ENCODE data around the gene CCDC107. TPM values are rescaled to one million over a fixed set of nuclear protein-coding genes. Genes with fewer than 3 reads are reported as not detected.

The CCDC107 gene
- total RNA-seq, 1 experiment from 2014 or later, result 12.5 TPM

DNA sequence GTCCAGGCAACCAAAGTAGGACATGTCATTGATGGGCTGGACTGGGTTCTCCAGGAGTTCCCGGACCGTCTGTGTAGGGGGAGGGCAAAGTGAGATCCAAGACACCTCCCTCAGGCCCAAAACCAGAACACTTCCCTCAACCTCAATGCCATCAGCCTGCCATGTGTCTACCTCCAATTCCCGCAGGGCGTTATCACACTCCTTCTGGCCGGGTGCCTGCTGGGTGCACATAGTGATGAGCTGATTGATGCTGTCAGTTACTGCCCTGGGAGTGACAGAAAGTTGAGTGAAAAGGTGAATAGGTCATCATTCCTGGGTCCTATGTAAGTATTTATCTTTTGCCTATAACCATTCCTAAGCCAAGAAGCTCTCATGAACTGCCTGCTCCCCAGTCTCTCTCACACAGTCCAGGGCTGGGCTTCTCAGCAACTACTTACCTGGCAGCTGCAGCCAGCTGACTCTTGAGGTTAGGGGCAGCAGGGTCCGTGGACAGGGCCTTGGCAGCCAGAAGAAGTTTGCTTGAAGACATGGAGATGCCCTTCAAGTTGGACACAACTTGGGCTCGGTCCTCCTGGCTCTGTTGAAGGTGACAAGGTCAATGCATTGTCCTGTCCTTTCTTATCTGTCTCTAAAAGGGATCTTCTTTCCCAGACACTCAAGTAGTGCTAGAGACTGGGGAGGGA lies 52.9 kb downstream of the CCDC107 start:
- Mint-ChIP-seq H3K9me3 (ENCODE audit: unreplicated experiment) (no peaks in the 10 kb centered on the region), H3K27me3 (ENCODE audit: insufficient read depth, unreplicated experiment) (no peaks in the 10 kb centered on the region), H3K4me1 (ENCODE audit: insufficient read depth, unreplicated experiment) (peaks cover 6% of the 10 kb centered on the region), H3K27ac (ENCODE audit: low read depth, unreplicated experiment) (no peak overlapping the region), H3K36me3 (ENCODE audit: insufficient read depth, unreplicated experiment) (peaks cover 94% of the 10 kb centered on the region), H3K4me3 (ENCODE audit: unreplicated experiment) (no peak overlapping the region)
- no peak for DNase-seq (ENCODE audit: unreplicated experiment)
- TSS peak; percentile 41 for BruUV-seq (replicated peaks)
- intact Hi-C loops (cut with micrococcal nuclease), result no loop called here
- TF ChIP-seq, protein P1, sequence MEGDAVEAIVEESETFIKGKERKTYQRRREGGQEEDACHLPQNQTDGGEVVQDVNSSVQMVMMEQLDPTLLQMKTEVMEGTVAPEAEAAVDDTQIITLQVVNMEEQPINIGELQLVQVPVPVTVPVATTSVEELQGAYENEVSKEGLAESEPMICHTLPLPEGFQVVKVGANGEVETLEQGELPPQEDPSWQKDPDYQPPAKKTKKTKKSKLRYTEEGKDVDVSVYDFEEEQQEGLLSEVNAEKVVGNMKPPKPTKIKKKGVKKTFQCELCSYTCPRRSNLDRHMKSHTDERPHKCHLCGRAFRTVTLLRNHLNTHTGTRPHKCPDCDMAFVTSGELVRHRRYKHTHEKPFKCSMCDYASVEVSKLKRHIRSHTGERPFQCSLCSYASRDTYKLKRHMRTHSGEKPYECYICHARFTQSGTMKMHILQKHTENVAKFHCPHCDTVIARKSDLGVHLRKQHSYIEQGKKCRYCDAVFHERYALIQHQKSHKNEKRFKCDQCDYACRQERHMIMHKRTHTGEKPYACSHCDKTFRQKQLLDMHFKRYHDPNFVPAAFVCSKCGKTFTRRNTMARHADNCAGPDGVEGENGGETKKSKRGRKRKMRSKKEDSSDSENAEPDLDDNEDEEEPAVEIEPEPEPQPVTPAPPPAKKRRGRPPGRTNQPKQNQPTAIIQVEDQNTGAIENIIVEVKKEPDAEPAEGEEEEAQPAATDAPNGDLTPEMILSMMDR (IDR thresholded peaks at IDR 0.05; ENCODE audit: unreplicated experiment), result no peak
- ChIA-PET POLR2A (interaction anchor here (1.1 kb wide), 1 partner anchor 14 kb away, joined by 3 read pairs; no protein-coding TSS in a partner anchor), CTCF (interaction anchor here (0.6 to 12.5 kb wide), 4 partner anchors 9 to 1500 kb away, joined by 3 to 155 read pairs (median 3); partner anchors contain the start of gene TPM2)

Small RNAs within 50 kb of the gene (microRNA-seq; reads per million reads assigned to microRNA genes)
- gene MIR6852, result 0.40 reads per million

Other genes starting within 250 kb of the CCDC107 start
- 27.8 and 30.5 TPM in 2 replicates for gene RUSC2, start 168.2 kb upstream of the CCDC107 start, total RNA-seq (2022)
- 32.1 and 41.9 TPM in 2 replicates for gene TESK1, start 53.0 kb upstream of the CCDC107 start, total RNA-seq (2022)
- gene CD72, start 39.9 kb upstream of the CCDC107 start, total RNA-seq (2022), result 1.6 and 1.8 TPM in 2 replicates
- gene SIT1, start 7.4 kb upstream of the CCDC107 start, total RNA-seq (2022), result not detected in 2 replicates
- gene RMRP, start 273 bp upstream of the CCDC107 start, total RNA-seq (2022), result 13,245 and 17,503 TPM in 2 replicates
- 2.9 and 5.1 TPM in 2 replicates for gene ARHGEF39, start 6.9 kb downstream of the CCDC107 start, total RNA-seq (2022)
- not detected in 2 replicates for gene CA9, start 15.6 kb downstream of the CCDC107 start, total RNA-seq (2022)
- 161 and 207 TPM in 2 replicates for gene TPM2, start 31.6 kb downstream of the CCDC107 start, total RNA-seq (2022)
- gene TLN1, start 73.9 kb downstream of the CCDC107 start, total RNA-seq (2022), result 224 and 256 TPM in 2 replicates
- 58.7 and 66.2 TPM in 2 replicates for gene CREB3, start 74.4 kb downstream of the CCDC107 start, total RNA-seq (2022)
- gene GBA2, start 90.9 kb downstream of the CCDC107 start, total RNA-seq (2022), result 51.3 and 55.2 TPM in 2 replicates
- gene RGP1, start 91.0 kb downstream of the CCDC107 start, total RNA-seq (2022), result 33.8 and 35.8 TPM in 2 replicates
- gene MSMP, start 96.0 kb downstream of the CCDC107 start, total RNA-seq (2022), result not detected in 2 replicates
- gene NPR2, start 133.3 kb downstream of the CCDC107 start, total RNA-seq (2022), result 5.7 and 10.0 TPM in 2 replicates
- 0.37 and 1.1 TPM in 2 replicates for gene SPAG8, start 154.0 kb downstream of the CCDC107 start, total RNA-seq (2022)
- 45.4 and 48.2 TPM in 2 replicates for gene HINT2, start 156.8 kb downstream of the CCDC107 start, total RNA-seq (2022)
- gene FAM221B, start 170.4 kb downstream of the CCDC107 start, total RNA-seq (2022), result not detected in 2 replicates
- 4.6 and 7.0 TPM in 2 replicates for gene TMEM8B, start 170.9 kb downstream of the CCDC107 start, total RNA-seq (2022)
- not detected in 2 replicates for gene OR13J1, start 212.1 kb downstream of the CCDC107 start, total RNA-seq (2022)
- 4.4 and 6.0 TPM in 2 replicates for gene HRCT1, start 247.9 kb downstream of the CCDC107 start, total RNA-seq (2022)

Data from MCF 10A (cell line).